ENCODE results near the gene TUBGCP2.

Gene TUBGCP2

DNA sequence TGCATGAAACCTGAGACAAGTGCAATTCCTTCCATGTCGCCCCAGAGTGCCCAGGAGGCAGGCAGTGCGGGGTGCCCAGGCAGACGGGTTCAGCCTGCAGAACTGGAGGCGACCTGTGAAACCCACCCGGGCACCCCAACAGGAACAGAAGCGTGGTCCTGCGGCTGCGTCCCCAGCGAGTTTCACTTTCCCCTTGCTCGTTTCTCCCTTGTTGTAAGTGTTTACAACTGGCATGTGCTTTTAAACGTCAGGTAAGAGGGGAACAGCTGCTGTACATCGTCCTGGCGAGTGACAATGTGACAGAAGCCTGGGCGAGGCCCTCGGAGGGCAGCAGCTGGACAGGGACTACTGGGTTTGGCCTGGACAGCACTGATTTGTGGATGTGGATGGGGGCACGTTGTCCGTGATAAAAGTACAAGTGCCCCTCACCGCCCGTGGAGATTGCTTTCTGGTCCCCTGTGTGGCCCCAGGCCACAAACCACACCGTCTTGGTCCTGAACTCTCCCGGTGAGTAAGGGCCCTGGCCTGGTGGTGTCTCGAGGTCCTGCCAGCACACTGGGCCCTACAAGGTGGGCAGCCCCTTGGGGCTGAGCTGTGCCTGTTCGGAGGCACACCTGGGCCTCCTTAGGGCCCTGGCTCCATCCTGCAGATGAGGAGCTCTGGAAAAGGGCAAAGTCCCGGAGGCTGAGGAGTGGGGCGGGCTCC, 67.0 kb downstream of the TUBGCP2 start:
- H4K20me1 ChIP-seq (ENCODE audit: insufficient read depth, low read length), result 0 out of 2 replicates have a peak, but pooled peaks cover 3% of the 10 kb centered on the region
- H3K27me3 ChIP-seq (ENCODE audit: insufficient read depth, low read length, poor library complexity), result no peaks in the 10 kb centered on the region
- H3K36me3 ChIP-seq (ENCODE audit: insufficient read depth, low read length), result no peaks in the 10 kb centered on the region
- H2AFZ ChIP-seq (ENCODE audit: low read depth, low read length), result no peak overlapping the region
- no peaks in the 10 kb centered on the region for H3K9me3 ChIP-seq (ENCODE audit: insufficient read depth, low read length, severe bottlenecking)
- ATAC-seq (ENCODE audit: insufficient read depth, low read depth) (no peak), DNase-seq (no peak)
- TF ChIP-seq, protein P1, sequence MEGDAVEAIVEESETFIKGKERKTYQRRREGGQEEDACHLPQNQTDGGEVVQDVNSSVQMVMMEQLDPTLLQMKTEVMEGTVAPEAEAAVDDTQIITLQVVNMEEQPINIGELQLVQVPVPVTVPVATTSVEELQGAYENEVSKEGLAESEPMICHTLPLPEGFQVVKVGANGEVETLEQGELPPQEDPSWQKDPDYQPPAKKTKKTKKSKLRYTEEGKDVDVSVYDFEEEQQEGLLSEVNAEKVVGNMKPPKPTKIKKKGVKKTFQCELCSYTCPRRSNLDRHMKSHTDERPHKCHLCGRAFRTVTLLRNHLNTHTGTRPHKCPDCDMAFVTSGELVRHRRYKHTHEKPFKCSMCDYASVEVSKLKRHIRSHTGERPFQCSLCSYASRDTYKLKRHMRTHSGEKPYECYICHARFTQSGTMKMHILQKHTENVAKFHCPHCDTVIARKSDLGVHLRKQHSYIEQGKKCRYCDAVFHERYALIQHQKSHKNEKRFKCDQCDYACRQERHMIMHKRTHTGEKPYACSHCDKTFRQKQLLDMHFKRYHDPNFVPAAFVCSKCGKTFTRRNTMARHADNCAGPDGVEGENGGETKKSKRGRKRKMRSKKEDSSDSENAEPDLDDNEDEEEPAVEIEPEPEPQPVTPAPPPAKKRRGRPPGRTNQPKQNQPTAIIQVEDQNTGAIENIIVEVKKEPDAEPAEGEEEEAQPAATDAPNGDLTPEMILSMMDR (IDR thresholded peaks at IDR 0.05; ENCODE audit: borderline replicate concordance, extremely low read depth, low read length, poor library complexity, severe bottlenecking), result no peak
- TF ChIP-seq EZH2 (IDR thresholded peaks at IDR 0.05; ENCODE audit: borderline replicate concordance, low read depth, low read length, severe bottlenecking), result no peak
- H3K4me2 ChIP-seq (ENCODE audit: insufficient read depth, low read length), result no peak overlapping the region
- H3K27ac ChIP-seq (ENCODE audit: low read length), result no peak overlapping the region
- H3K4me1 ChIP-seq (ENCODE audit: insufficient read depth, low read length), result no peaks in the 10 kb centered on the region
- no peak overlapping the region for H3K4me3 ChIP-seq (ENCODE audit: low read depth in 1 of 2, low read length in 2 of 2)
- no peak overlapping the region for H3K9ac ChIP-seq (ENCODE audit: low read depth, low read length)
- H3K79me2 ChIP-seq (ENCODE audit: insufficient read depth, low read length), result no peaks in the 10 kb centered on the region

DNA sequence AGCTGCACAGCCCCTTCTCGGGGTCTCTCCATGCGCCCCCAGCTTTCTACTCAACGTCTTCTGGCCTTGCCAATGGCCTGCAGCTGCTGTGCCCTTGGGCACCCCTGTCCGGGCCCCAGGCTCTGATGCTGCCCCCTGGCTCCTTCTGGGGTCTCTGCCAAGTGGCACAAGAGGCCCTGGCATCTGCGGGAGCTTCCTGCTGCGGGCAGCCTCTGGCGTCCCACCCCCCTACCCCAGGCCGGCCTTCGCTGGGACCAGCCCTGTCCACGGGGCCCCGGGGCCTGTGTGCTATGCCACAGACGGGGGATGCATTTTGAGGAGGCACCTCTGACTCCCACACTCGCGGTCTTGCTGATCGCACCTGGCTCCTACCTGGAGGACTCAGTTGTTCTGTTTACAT, 68.7 kb downstream of the TUBGCP2 start:
- Histone ChIP-seq H4K20me1 (ENCODE audit: insufficient read depth, low read length) (0 out of 2 replicates have a peak, but pooled peaks cover 3% of the 10 kb centered on the region), H3K9me3 (ENCODE audit: insufficient read depth, low read length, severe bottlenecking) (no peaks in the 10 kb centered on the region), H3K9ac (ENCODE audit: low read depth, low read length) (no peak overlapping the region), H3K79me2 (ENCODE audit: insufficient read depth, low read length) (no peaks in the 10 kb centered on the region), H3K27ac (ENCODE audit: low read length) (no peak overlapping the region), H3K4me1 (ENCODE audit: insufficient read depth, low read length) (no peaks in the 10 kb centered on the region), H3K4me3 (ENCODE audit: low read depth in 1 of 2, low read length in 2 of 2) (no peak overlapping the region), H3K27me3 (ENCODE audit: insufficient read depth, low read length, poor library complexity) (no peaks in the 10 kb centered on the region), H3K36me3 (ENCODE audit: insufficient read depth, low read length) (no peaks in the 10 kb centered on the region), H3K4me2 (ENCODE audit: insufficient read depth, low read length) (no peak overlapping the region), H2AFZ (ENCODE audit: low read depth, low read length) (no peak overlapping the region)
- TF ChIP-seq, protein P1 (IDR thresholded peaks at IDR 0.05; ENCODE audit: borderline replicate concordance, extremely low read depth, low read length, poor library complexity, severe bottlenecking), result no peak
- no peak for TF ChIP-seq EZH2 (IDR thresholded peaks at IDR 0.05; ENCODE audit: borderline replicate concordance, low read depth, low read length, severe bottlenecking)
- DNase-seq (no peak), ATAC-seq (ENCODE audit: insufficient read depth, low read depth) (no peak)

DNA sequence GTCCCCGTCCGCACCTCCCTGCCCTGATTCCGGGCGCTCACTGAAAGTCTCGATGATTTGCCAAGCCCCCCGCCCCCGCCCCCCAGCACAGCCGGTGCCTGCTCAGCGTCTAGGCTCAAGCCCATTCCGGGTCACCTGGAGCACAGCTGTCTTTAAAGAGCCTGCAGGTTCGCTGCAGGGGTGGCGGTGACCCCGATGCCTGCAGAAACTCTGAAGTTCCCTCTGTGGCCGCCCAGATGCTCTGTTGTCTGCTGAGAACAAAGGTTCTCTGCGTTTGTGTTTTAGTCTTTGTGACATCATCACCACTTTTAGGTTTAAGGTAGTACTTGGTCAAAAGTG, 70.2 kb downstream of the TUBGCP2 start:
- H2AFZ ChIP-seq (ENCODE audit: low read depth, low read length), result no peak overlapping the region
- H3K4me3 ChIP-seq (ENCODE audit: low read depth in 1 of 2, low read length in 2 of 2), result no peak overlapping the region
- H4K20me1 ChIP-seq (ENCODE audit: insufficient read depth, low read length), result 0 out of 2 replicates have a peak, but pooled peaks cover 3% of the 10 kb centered on the region
- TF ChIP-seq, protein P1 (IDR thresholded peaks at IDR 0.05; ENCODE audit: borderline replicate concordance, extremely low read depth, low read length, poor library complexity, severe bottlenecking), result no peak
- no peak for TF ChIP-seq EZH2 (IDR thresholded peaks at IDR 0.05; ENCODE audit: borderline replicate concordance, low read depth, low read length, severe bottlenecking)
- no peaks in the 10 kb centered on the region for H3K27me3 ChIP-seq (ENCODE audit: insufficient read depth, low read length, poor library complexity)
- no peaks in the 10 kb centered on the region for H3K79me2 ChIP-seq (ENCODE audit: insufficient read depth, low read length)
- H3K9me3 ChIP-seq (ENCODE audit: insufficient read depth, low read length, severe bottlenecking), result no peaks in the 10 kb centered on the region
- no peaks in the 10 kb centered on the region for H3K36me3 ChIP-seq (ENCODE audit: insufficient read depth, low read length)
- no peak for DNase-seq
- H3K27ac ChIP-seq (ENCODE audit: low read length), result no peak overlapping the region
- H3K4me2 ChIP-seq (ENCODE audit: insufficient read depth, low read length), result no peak overlapping the region
- no peaks in the 10 kb centered on the region for H3K4me1 ChIP-seq (ENCODE audit: insufficient read depth, low read length)
- no peak overlapping the region for H3K9ac ChIP-seq (ENCODE audit: low read depth, low read length)
- ATAC-seq (ENCODE audit: insufficient read depth, low read depth), result no peak
